GM18502 (cell line): ENCODE results near the gene ZNF672.
"Not testable (repeated sequence)": the region's sequence is repeated elsewhere in the genome, so short reads cannot be mapped to it uniquely, and the experiment has no call there.

ENCODE experiments used
- ATAC-seq: cut with Tn5 transposase; IDR thresholded peaks from one replicate; pipeline ENCODE4 v1.9.1; 2021; ENCODE audit warnings: mild to moderate bottlenecking; ENCODE audit not compliant: unreplicated experiment, poor library complexity

ZNF672 gene

DNA sequence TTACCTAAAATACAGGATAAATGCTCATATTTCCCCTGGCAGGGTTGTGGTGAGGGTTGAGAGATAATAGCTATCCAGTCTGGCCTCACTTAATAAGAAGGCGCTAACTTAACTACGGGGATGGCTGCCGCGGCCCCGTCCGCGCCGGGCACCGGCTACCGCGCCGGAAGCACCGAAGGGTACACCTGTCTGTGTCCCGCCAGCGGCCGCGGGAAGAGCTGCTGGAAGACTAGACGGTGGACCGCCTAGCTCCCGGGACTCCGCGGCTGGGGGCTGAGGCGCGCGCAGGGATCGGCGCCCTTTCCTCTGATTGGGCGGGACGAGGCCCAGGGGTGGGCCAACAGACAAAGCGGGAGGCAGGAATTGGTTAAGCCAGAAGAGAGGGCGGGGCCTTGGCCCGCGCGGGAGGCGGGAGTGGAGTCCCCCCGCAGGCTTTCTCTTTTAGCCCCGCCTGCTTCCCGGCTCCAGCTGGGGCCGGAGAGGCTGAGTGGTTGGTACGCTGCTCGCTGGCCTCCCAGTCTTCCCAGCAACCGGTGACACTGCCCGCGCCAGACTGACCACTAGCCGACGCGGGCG is at the start of gene ZNF672:
ZNF672 (plus strand) TSS at position 444 of the 576 bp plus-strand sequence. CDS start 9,051 bp downstream, outside the sequence.
- peak; percentile 85 for ATAC-seq

- no peak for ATAC-seq
These were observed 49.7 kb upstream of the ZNF672 start for GRCh38 chr1:248788327-248788726.

GRCh38 chr1:248789337-248789736 is 48.7 kb upstream of the ZNF672 start:
- not testable (repeated sequence) for ATAC-seq

DNA sequence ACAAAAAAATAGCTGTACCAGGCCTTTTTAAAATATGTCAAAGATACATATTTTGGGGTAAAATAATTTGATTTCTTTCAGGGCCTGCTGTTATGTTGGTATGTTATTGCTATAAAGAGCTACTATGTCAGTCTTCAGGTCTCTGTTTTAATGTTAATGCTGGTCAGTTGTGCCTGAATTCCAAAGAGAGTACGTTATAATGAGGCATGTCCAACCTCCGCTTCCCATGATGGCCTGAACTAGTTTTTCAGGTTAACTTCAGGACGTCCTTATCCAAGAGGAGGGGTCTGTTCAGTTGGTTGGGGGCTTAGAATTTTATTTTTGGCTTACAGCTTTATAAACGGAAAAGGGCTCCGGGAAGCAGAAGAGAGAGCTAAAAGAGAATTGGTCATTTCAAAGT is 47.6 kb upstream of the ZNF672 start:
- no peak for ATAC-seq

DNA sequence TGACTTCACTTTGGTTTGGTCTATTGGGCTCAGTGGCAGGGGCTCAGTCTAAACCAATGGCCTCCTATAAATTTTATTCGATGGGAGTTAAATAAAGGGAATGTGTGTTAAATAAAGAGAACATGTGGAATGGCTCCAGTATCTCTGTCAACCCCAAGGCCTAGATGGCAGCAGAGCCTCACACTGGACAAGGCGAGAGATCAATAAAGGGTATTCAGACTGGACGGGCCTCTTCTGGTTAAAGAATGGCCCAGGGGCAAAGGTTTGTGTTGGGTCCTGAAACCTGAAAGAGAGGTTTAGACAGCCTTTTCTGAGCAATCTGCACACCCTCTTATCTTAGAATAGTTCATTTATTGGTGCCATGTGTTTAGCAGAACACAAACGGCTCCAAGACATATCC is 47.0 kb upstream of the ZNF672 start:
- no peak for ATAC-seq

- ATAC-seq, result peak; percentile 36
These were observed 45.7 kb upstream of the ZNF672 start for GRCh38 chr1:248792342-248792741.

GRCh38 chr1:248793592-248793991 is 44.4 kb upstream of the ZNF672 start:
- peak; percentile 91 for ATAC-seq

GRCh38 chr1:248794663-248795062 is 43.4 kb upstream of the ZNF672 start:
- ATAC-seq, result not testable (repeated sequence)

DNA sequence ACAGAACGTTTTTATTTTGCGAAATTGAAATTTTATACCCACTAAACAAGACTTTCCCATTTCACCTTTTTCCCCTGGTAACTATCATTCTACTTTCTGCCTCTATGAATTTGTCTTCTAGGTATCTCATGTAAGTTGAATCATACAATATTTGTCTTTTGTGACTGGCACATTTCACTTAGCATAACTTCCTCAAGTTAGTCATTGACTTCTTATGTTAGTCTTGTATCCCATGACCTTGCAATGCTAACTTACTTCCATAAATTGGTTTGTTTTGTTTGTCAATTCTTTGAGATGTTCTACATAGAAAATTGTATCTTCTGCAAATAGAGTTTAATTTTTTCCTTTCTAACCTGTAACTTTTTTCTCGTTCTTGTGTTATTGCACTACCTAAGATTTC is 39.2 kb upstream of the ZNF672 start:
- ATAC-seq, result no peak

DNA sequence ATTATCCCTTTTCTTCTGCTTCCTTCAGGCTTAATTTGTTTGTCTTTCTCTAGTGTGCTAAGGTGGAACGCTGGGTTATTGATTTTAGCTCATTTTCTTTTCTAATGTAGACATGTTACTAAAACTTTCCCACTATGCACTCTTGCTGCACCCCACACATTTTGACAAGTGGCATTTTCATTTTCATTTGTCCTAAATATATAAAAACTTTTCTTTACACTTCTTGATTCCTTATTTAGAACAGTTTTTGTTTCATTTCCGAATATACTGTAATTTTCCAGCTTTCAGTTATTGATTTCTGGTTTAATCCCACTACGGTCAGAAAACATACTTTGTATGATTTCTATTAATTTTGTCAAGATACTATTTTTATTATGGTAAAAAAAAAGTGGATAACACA is 37.6 kb upstream of the ZNF672 start:
- no peak for ATAC-seq

DNA sequence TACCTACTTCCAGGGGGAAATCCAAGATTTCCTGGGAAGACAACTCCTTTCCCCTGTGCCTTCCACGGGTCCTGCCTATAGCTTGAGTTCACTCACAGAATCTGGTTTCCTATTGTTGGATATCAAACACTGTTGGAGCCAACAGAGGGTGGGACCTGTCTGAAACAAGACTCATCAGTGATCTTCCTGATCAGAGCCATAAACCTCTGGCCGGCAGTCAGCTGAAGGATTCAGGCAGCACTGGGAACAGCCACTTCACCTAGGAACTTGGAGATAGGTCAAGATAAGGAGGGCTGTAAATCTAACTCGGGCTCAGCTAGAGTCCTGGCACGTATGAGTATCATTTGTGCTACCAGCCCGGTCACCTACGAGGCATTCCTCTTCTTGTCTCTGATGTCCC is 35.6 kb upstream of the ZNF672 start:
- ATAC-seq, result no peak

GRCh38 chr1:248803501-248803900 is 34.5 kb upstream of the ZNF672 start:
- ATAC-seq, result not testable (repeated sequence)

DNA sequence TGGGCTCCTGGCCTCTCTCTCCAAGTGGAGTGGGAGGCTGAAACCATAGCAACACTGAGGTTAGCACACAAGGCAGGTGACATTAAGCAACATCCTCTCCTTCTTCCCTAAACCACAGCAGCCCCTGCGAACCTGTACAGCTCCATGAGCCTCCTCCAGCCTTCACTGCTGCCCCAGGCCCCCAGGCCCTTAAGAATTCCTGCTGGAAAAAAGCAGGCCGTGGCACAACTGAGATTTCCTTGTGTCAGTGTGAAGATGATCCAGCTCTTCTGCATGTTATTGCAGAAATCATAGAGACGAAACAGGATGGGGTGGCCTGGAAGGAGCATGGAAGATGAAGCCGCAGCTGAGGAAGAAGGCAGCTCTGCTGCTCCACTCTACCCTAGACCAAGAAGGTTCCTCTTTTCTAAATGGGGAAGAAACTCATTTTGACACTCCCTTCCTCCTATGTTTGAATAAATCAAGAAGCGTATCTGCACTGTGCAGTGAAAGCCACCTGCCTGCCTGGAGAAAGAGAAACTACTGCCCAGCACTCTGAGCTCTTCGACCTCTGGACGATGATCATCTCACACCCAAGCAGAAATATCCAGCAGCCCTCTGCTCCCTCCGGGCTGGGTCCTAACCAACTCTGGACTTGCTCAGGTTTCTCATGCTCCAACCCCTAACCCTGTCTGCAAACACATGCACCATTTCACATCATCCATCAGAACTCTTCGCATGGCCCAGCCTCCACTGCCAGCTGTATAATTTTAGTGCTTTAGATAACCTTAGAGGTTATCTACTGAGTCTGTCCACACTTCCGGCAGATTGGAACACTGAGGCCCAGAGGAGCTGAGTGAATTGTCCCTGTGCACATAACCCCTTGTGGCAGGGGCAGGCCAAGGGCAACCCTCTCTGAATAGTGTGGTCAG is 33.0 kb upstream of the ZNF672 start:
- peak; percentile 88 for ATAC-seq

GRCh38 chr1:248805876-248806275 is 32.1 kb upstream of the ZNF672 start:
- no peak for ATAC-seq

- peak; percentile 63 for ATAC-seq
These were observed 30.8 kb upstream of the ZNF672 start for GRCh38 chr1:248807067-248807737.

DNA sequence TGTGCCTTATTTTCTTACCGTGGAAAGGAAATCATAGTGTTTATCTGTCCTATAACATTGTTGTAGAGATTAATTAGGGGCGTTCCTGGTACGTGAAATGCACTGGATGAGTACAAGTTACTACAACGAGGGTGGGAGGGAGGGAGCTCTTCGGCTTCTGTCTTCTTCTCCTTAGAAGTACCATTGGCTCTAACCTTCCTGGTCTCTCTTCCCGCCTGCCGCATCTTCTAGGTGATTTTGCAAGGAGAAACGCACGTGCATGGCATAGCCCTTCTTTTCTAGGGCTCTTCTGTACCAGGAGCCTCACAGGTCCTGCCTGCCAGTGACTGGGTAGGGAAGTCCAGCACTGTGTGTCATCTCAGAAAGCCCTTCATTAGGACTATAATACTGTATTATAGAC is 29.1 kb upstream of the ZNF672 start:
- no peak for ATAC-seq

DNA sequence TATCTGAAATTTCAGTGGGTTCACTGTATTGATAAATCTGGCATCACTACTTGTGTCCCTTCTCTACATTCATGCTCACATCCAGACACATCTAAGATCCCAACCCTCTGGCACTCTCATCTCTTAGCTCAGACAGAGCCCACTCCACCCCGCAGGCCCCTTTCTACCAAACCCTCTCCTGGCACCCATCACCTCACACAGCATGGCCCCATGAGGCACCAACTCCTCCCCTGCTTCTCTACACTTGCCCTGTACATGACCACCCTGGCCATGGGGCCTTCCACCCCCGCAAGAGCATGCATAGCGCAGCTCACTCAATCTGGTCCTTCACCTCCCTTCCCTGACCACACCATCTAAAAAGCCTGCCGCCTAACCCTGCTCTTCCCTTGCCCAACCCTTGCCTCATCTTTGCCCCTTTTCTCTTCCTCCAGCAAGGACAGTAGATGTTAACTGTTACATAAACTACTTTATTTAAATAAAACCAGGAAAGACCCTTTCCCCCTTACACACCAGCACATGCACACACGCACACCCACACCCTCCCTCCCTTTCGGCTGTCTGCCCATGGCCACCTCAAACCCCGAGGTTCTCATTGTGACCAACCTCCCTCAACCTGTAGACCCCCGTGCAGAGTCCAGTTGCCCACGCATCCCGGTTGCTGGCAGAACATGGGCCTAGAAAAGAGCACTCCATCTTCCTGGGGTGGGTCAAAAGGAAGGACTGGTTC is 27.9 kb upstream of the ZNF672 start:
- no peak for ATAC-seq

DNA sequence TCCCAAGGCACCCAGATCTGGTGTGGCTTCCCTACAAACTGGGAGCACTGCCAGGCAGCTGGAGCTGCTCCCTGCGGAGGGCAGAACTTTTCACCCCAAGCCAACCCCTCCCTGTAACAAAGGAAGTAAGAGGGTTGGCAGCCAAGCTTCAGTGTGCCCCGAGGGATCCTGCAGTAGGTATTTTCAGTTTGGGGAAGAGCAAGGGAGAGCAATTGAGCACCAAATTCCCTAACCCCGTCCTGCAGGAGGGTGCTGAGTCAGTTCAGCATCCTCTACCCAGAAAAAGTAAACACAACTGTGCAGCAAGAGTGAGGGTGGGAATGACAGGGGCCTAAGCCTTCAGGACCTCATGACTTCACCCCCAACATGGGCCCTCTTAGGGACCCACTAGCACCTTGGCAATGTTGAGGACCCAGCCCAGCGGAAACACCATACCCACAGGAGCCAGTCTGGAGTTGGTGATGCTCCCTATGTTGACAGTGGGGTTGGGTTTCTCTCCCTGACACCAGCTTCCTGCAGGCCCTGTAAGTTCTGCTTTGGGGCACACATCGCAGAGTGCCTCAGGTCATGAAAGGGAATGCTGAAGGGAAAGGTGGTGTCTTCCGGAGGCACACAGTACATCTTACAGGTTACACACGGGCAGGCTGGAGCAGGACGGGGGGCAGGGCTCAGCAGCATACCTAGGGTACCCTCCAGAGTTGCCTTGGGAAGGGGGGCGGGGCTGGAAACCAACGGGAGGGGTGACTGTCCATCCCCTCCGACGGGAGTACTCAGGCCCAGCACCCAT is 27.1 kb upstream of the ZNF672 start:
- ATAC-seq, result no peak

GRCh38 chr1:248811514-248812490 is 26.2 kb upstream of the ZNF672 start:
- ATAC-seq, result no peak
